IMR-90 (cell line): ENCODE results near the gene OR10K1. TPM values are rescaled to one million over a fixed set of nuclear protein-coding genes. Genes with fewer than 3 reads are reported as not detected.
A peak's percentile ranks its signal among the peaks of the same experiment; 100 is the strongest.

Experiments used
- ATAC-seq: fragments of 200-7000 bp; cut with Tn5 transposase; 2 replicates; pipeline ENCODE4 v1.9.1; 2020; ENCODE audit warnings: low read depth, mild to moderate bottlenecking, moderate library complexity
- BruUV-seq: library from RNA; stranded (reverse); fragments of 400-500 nt; replicated peaks from 2 replicates; lab custom pipeline; 2021; lab: Mats Ljungman, UMichigan
- CTCF ChIA-PET: fragments of 300-600 bp; formaldehyde crosslinking; extraction: SDS; loops from one replicate; lab custom pipeline; 2021; ENCODE audit warnings: antibody characterized with exemption; lab: Yijun Ruan, JAX
- POLR2A ChIA-PET: fragments of 300-600 bp; sonication (Branson Sonifier 250); formaldehyde crosslinking; loops from one replicate; lab custom pipeline; 2022; ENCODE audit warnings: antibody characterized with exemption; ENCODE audit not compliant: unreplicated experiment; lab: Charles Lee
- DNase-seq: peaks from one replicate; pipeline ENCODE4 v3.0.0; 2013
- H2AFZ ChIP-seq: replicated peaks from 2 replicates; pipeline ENCODE3; 2013; ENCODE audit warnings: low read length, mild to moderate bottlenecking; ENCODE audit not compliant: poor library complexity
- H2AK5ac ChIP-seq: 2 replicates; pipeline ENCODE4 v1.6.1; 2013; ENCODE audit warnings: low read depth, low read length, inconsistent platforms
- H2AK9ac ChIP-seq: replicated peaks from 2 replicates; pipeline ENCODE3; 2013; ENCODE audit warnings: mild to moderate bottlenecking, low read depth, low read length, moderate library complexity; ENCODE audit not compliant: poor library complexity
- H2BK120ac ChIP-seq: 2 replicates; pipeline ENCODE4 v1.6.1; 2013; ENCODE audit warnings: low read depth, low read length, inconsistent platforms
- H2BK15ac ChIP-seq: 3 replicates; pipeline ENCODE4 v1.6.1; 2013; ENCODE audit warnings: low read depth, low read length, inconsistent platforms
- H2BK20ac ChIP-seq: 2 replicates; pipeline ENCODE4 v1.6.1; 2013; ENCODE audit warnings: low read depth, mild to moderate bottlenecking, inconsistent platforms, low read length, moderate library complexity
- H2BK5ac ChIP-seq: 2 replicates; pipeline ENCODE4 v1.6.1; 2013; ENCODE audit warnings: mild to moderate bottlenecking, low read depth, low read length, inconsistent platforms; ENCODE audit not compliant: poor library complexity, severe bottlenecking
- H3K14ac ChIP-seq: replicated peaks from 2 replicates; pipeline ENCODE4 v1.6.1; 2013; ENCODE audit warnings: low read depth, low read length, inconsistent platforms
- H3K18ac ChIP-seq: 2 replicates; pipeline ENCODE4 v1.6.1; 2013; ENCODE audit warnings: low read depth, low read length, control low read depth
- H3K23ac ChIP-seq: 2 replicates; pipeline ENCODE4 v1.6.1; 2013; ENCODE audit warnings: low read depth, low read length, inconsistent platforms
- H3K27ac ChIP-seq: 2 replicates; pipeline ENCODE4 v1.5.1; 2013; ENCODE audit warnings: mild to moderate bottlenecking, control low read depth, low read length; ENCODE audit not compliant: insufficient read depth
- H3K27me3 ChIP-seq: 2 replicates; pipeline ENCODE4 v1.6.1; 2013; ENCODE audit warnings: low read length; ENCODE audit not compliant: control insufficient read depth, insufficient read depth
- H3K36me3 ChIP-seq: 2 replicates; pipeline ENCODE4 v1.6.1; 2013; ENCODE audit warnings: low read length, mixed read lengths; ENCODE audit not compliant: control insufficient read depth, insufficient read depth
- H3K4ac ChIP-seq: 2 replicates; pipeline ENCODE4 v1.6.1; 2013; ENCODE audit warnings: low read depth, low read length, inconsistent platforms
- H3K4me1 ChIP-seq: 2 replicates; pipeline ENCODE4 v1.6.1; 2013; ENCODE audit warnings: low read length, mixed read lengths; ENCODE audit not compliant: control insufficient read depth, insufficient read depth
- H3K4me2 ChIP-seq: 2 replicates; pipeline ENCODE4 v1.6.1; 2013; ENCODE audit warnings: low read depth, mild to moderate bottlenecking, control low read depth, low read length, moderate library complexity
- H3K4me3 ChIP-seq: 2 replicates; pipeline ENCODE4 v1.5.1; 2013; ENCODE audit warnings: low read depth, mild to moderate bottlenecking, control low read depth, low read length, moderate library complexity; ENCODE audit not compliant: insufficient read depth
- H3K56ac ChIP-seq: 2 replicates; pipeline ENCODE4 v1.6.1; 2013; ENCODE audit warnings: low read length, inconsistent platforms; ENCODE audit not compliant: insufficient read depth; ENCODE audit errors: extremely low read depth
- H3K79me1 ChIP-seq, 2 experiments: 2 replicates each; pipeline ENCODE4 v1.6.1; 2013; ENCODE audit warnings: low read length in 2 of 2, inconsistent platforms in 1 of 2, low read depth in 1 of 2
- H3K9ac ChIP-seq: 2 replicates; pipeline ENCODE4 v1.6.1; 2013; ENCODE audit warnings: low read depth, low read length, control low read depth
- H3K9me1 ChIP-seq: 2 replicates; pipeline ENCODE4 v1.6.1; 2013; ENCODE audit warnings: low read length, inconsistent platforms; ENCODE audit not compliant: insufficient read depth
- H3K9me3 ChIP-seq: 2 replicates; pipeline ENCODE4 v1.6.1; 2013; ENCODE audit warnings: low read length; ENCODE audit not compliant: control insufficient read depth, insufficient read depth
- H4K20me1 ChIP-seq: 2 replicates; pipeline ENCODE4 v1.6.1; 2013; ENCODE audit warnings: low read length, inconsistent platforms; ENCODE audit not compliant: insufficient read depth
- H4K5ac ChIP-seq: 2 replicates; pipeline ENCODE4 v1.6.1; 2013; ENCODE audit warnings: mild to moderate bottlenecking, low read depth, low read length, control low read depth
- H4K8ac ChIP-seq, 2 experiments: 2 replicates each; pipeline ENCODE4 v1.6.1; 2013; ENCODE audit warnings: low read depth in 2 of 2, low read length in 2 of 2, control low read depth in 1 of 2, inconsistent platforms in 1 of 2
- H4K91ac ChIP-seq: 2 replicates; pipeline ENCODE4 v1.6.1; 2013; ENCODE audit warnings: low read depth, low read length, inconsistent platforms; ENCODE audit not compliant: insufficient read depth
- BHLHE40 ChIP-seq: fragments of 150-350 bp; IDR thresholded peaks from 2 replicates; pipeline ENCODE4 v1.6.1; 2016; ENCODE audit warnings: mild to moderate bottlenecking, low read depth, low read length
- CTCF ChIP-seq: conservative IDR thresholded peaks from 2 replicates; pipeline ENCODE4 v1.5.1; 2012; ENCODE audit warnings: mild to moderate bottlenecking, low read depth, low read length, improper control_type of control experiment
- MAFK ChIP-seq: IDR thresholded peaks from 2 replicates; pipeline ENCODE4 v1.6.1; 2012; ENCODE audit warnings: low read depth, low read length, improper control_type of control experiment
- MXI1 ChIP-seq: IDR thresholded peaks from 2 replicates; pipeline ENCODE4 v1.6.1; 2012; ENCODE audit warnings: low read depth, mild to moderate bottlenecking, low read length, moderate library complexity, borderline replicate concordance
- NFE2L2 ChIP-seq: fragments of 150-350 bp; IDR thresholded peaks from 2 replicates; pipeline ENCODE4 v1.6.1; 2016; ENCODE audit warnings: low read depth, mild to moderate bottlenecking, low read length
- RCOR1 ChIP-seq: IDR thresholded peaks from 2 replicates; pipeline ENCODE4 v1.6.1; 2012; ENCODE audit warnings: mild to moderate bottlenecking, low read length, improper control_type of control experiment; ENCODE audit not compliant: insufficient replicate concordance
- USF2 ChIP-seq: fragments of 150-350 bp; IDR thresholded peaks from 2 replicates; pipeline ENCODE4 v1.6.1; 2017; ENCODE audit warnings: mild to moderate bottlenecking, antibody characterized with exemption, low read length, low read depth
- WGBS, 2 experiments: methylation state at CpG; one replicate each; pipeline versions ENCODE4 v1.1.5 to v1.1.7; 2013; ENCODE audit warnings: missing lambda C conversion rate in 2 of 2; ENCODE audit not compliant: insufficient read length in 1 of 2; ENCODE audit errors: extremely low coverage in 2 of 2; 5-methylcytosine and 5-hydroxymethylcytosine counted together
- dilution Hi-C: fragments of 300-500 bp; cut with HindIII; formaldehyde crosslinking; loops from one replicate; pipeline ENCODE4 v1.14.3; 2018; ENCODE audit warnings: low sequenced_read_pairs; ENCODE audit not compliant: unreplicated experiment
- in situ Hi-C: fragments of 300-500 bp; cut with MboI; formaldehyde crosslinking; loops from 3 replicates; pipeline ENCODE4 v1.14.3; 2019; ENCODE audit warnings: low sequenced_read_pairs, inconsistent platforms, mixed read lengths
- intact Hi-C: fragments of 100-400 bp; cut with micrococcal nuclease; formaldehyde crosslinking; loops from 2 replicates; pipeline ENCODE4 v1.10.0; 2022
- polyA plus RNA-seq, 3 experiments: library from polyadenylated mRNA; depleted of rRNA; stranded (reverse); fragments of >200 nt; gene quantifications; 2 replicates each; pipeline ENCODE4 v1.2.3, GENCODE V29; 2012; ENCODE audit warnings: low replicate concordance in 1 of 3
- total RNA-seq: library from RNA; depleted of rRNA; stranded (reverse); fragments of >200 nt; gene quantifications from 2 replicates; pipeline ENCODE4 v1.2.3, GENCODE V29; 2012

The OR10K1 gene
- total and polyA plus RNA-seq, 2 of the 4 experiments (the other 2 are of a cell fraction), result not detected

- Histone ChIP-seq H3K27me3 (no peaks in the 10 kb centered on the region), H3K9me3 (no peaks in the 10 kb centered on the region), H3K36me3 (no peaks in the 10 kb centered on the region), H2AK5ac (no peak overlapping the region), H4K8ac (no peak overlapping the region), H3K18ac (no peak overlapping the region), H3K56ac (no peak overlapping the region), H4K91ac (no peak overlapping the region), H3K4me2 (no peak overlapping the region), H2AK9ac (no peak overlapping the region), H2BK120ac (no peak overlapping the region), H3K4me3 (no peak overlapping the region), H2AFZ (no peak overlapping the region), H3K9me1 (no peaks in the 10 kb centered on the region), H3K23ac (no peak overlapping the region), H3K9ac (no peak overlapping the region), H4K5ac (no peak overlapping the region), H3K14ac (no peak overlapping the region), H3K27ac (no peak overlapping the region), H3K79me1 (no peaks in the 10 kb centered on the region), H4K20me1 (no peaks in the 10 kb centered on the region), H2BK20ac (no peak overlapping the region), H2BK15ac (no peak overlapping the region), H3K4me1 (no peaks in the 10 kb centered on the region), H2BK5ac (no peak overlapping the region), H3K4ac (no peak overlapping the region)
- intact Hi-C loops (no loop called here), dilution Hi-C loops (no loop called here), in situ Hi-C loops (no loop called here)
- TF ChIP-seq CTCF, result no peak
- TF ChIP-seq MAFK, result 0 out of 2 replicates have a peak, but pooled peaks have one; percentile 4
- TF ChIP-seq BHLHE40, result no peak
- no peak for TF ChIP-seq RCOR1
- no peak for TF ChIP-seq USF2
- TF ChIP-seq NFE2L2, result no peak
- no peak for TF ChIP-seq MXI1
- ChIA-PET CTCF (no interaction called here), POLR2A (no interaction called here)
- ATAC-seq, result no peak
- no TSS peak for BruUV-seq
- 29% methylated on average over 1 of the region's 1 CpG; no CpG with 5 or more reads in 1 of the 2 experiments for WGBS, 2 experiments
- no peak for DNase-seq
These were observed 7.1 kb upstream of the OR10K1 start for GRCh38 chr1:158454537-158454936.
